Stimulated activated CD8-positive, alpha-beta memory T cell treated with anti-CD3 and anti-CD28 coated beads, Interleukin-7, amount 100 ng/mL, for 48 hours (primary cell): Measurements from ENCODE around the gene NOL7.

Experiments used
- DNase-seq, 2 donors: peaks; one replicate each; pipeline ENCODE4 v3.0.0-alpha.2; 2020; ENCODE audit warnings: low read depth in 1 of 2; ENCODE audit errors: extremely low read depth in 1 of 2

NOL7 gene

GRCh38 chr6:13649393-13649792 is 34.3 kb downstream of the NOL7 start:
- no peak for DNase-seq

GRCh38 chr6:13653296-13653695 is 38.2 kb downstream of the NOL7 start:
- DNase-seq = no peak

DNA sequence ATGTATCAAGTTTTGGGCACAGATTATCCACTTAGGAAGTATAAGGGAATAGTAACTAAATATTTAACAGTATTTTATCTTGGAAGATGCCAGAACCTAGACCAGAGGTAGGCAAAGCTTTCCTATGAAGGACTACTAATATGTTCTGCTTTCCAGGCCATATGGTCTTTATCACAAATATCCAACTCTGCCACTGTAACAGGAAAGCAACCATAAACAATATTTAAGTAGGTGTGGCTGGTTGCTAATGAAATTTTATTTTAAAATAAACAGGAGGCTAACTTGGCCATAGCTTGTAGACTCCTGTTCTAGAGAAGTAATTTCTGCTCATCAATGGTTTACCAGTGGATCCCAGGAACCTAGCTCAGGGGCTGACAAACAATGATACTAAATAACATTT is 39.4 kb downstream of the NOL7 start:
- no peak for DNase-seq

- no peak for DNase-seq
These were observed 40.6 kb downstream of the NOL7 start for GRCh38 chr6:13655700-13656099.

DNA sequence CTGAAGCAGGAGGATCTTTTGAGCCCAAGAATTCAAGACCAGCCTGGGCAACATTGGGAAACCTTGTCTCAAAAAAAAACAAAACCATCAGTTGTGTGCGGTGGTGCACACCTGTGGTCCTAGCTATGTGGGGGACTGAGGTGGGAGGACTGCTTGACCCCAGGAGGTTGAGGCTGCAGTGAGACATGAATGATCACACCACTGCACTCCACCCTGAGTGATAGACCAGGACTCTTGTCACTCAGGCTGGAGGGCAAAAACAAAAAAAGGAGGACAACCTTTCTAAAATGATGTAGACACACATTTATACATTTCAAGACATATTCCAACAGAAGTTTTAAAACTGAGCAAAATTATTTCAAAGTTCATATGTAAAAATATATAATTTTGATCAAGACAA is 45.1 kb downstream of the NOL7 start:
- no peak for DNase-seq

GRCh38 chr6:13660893-13661292 is 45.8 kb downstream of the NOL7 start:
- no peak for DNase-seq

- DNase-seq = no peak
These were observed 46.5 kb downstream of the NOL7 start for GRCh38 chr6:13661647-13662046.

GRCh38 chr6:13662651-13663334 is 47.7 kb downstream of the NOL7 start:
- DNase-seq = no peak

DNA sequence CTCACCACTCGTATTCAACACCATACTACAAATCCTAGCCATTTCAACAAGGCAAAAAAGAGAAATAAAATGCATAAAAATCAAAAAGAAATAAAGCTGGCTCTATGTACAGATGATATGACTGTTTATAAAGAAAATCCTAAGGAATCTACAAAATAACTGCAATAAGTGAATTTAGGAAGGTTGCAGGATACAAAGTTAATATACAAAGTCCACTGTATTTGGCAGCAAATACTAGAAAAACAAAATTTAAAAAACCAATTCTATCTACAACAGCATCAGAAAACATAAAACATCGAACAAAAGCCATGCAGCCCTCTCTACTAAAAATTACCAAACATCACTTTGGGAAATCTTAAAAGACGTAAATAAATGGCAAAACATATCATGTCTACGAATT is 48.9 kb downstream of the NOL7 start:
- DNase-seq = no peak

GRCh38 chr6:13664703-13665352 is 49.7 kb downstream of the NOL7 start:
- DNase-seq = no peak

DNA sequence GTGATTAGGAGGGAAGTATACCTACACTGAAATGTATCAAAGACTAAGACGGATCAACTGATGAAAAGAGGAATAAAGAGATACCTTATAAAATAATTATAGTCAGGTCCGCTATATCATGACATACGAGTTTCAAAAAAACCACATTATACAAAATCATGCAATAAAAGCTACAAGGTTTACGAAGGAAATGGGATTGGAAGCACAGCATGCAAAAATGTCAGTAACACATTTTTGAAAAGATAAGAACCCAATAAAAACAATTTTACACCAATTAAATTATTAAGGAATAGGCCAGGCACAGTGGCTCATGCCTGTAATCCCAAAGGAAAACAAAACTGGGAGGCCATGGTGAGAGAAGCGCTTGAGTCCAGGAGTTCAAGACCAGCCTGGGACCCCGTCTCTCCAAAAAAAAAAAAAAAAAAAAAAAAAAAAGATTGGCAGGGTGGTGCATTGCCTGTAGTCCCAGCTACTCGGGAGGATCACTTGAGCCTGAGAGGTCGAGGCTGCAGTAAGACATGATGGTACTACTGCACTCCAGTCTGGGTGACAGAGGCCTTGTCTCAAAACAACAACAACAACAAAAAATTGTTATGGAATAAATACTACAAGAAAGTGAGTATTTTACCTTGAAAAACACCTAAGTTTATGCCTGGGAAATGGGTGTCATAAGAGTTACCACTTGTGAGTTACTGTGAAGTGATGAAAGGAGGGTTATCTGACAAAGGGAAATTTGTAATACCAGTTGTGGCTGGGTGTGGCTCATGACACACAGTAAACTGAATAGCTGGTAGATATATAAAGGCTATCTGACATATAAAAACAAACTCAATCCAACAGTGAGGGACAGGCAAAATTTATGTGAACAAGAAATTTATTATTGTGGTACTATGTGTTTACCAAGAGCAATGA is 51.3 kb downstream of the NOL7 start:
- no peak for DNase-seq

- DNase-seq = no peak
These were observed 52.5 kb downstream of the NOL7 start for GRCh38 chr6:13667655-13668054.

DNA sequence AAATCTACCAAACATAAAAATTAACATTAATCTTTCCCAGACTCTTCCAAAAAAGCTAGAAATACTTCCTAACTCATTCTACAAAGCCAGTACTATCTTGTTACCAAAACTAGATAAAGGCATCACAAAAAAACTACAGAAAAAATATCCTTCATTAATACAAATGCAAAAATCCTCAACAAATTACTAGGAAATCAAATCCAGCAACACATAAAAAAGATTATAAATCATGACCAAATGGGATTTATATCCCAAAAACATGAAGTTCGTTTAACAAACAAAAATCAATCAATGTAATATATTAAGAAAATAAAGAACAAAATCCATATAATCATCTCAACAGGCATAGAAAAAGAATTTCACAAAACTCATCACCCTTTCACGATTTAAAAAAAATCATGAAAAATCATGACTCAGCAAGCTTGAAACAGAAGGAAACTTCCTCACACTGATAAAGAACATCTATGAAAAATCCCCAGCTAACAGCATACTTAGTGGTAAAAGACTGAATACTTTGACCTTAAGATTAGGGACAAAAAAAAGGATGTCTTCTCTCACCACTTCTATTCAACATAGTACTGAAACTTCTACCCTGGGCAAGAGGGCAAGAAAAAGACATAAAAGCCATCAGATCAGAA is 53.3 kb downstream of the NOL7 start:
- DNase-seq = no peak

DNA sequence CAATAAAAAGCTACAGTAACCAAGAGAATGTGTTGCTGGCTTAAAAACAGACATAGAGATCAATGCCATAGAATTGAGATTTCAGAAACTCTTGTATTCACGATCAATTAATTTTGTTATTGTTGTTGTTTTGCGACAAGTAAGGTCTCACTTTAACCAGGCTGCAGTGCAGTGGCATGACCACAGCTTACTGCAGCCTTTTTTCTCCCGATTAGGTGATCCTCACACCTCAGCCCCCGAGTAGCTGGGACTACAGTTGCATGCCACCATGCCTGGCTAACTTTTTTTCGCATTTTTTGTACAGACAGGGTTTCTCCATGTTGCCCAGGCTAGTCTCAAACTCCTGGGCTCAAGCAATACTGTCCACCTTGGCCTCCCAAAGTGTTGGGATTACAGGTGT is 54.3 kb downstream of the NOL7 start:
- no peak for DNase-seq
